Activated B cell treated with CpG ODN at 0.5 μM for 24 hours (primary cell): Measurements from ENCODE around the gene HIBCH. TPM values are rescaled to one million over a fixed set of nuclear protein-coding genes. Genes with fewer than 3 reads are reported as not detected.

Experiments
- ATAC-seq: fragments of 200-7000 bp; cut with Tn5 transposase; one replicate; pipeline ENCODE4 v1.10.0; 2021; ENCODE audit warnings: low read depth, mild to moderate bottlenecking, moderate library complexity
- CTCF ChIA-PET: fragments of 350-600 bp; sonication (Branson Sonifier 250); formaldehyde crosslinking; loops from one replicate; lab custom pipeline; 2021; ENCODE audit warnings: antibody characterized with exemption; lab: Charles Lee
- POLR2A ChIA-PET: fragments of 350-600 bp; sonication (Branson Sonifier 250); formaldehyde crosslinking; loops from one replicate; lab custom pipeline; 2021; ENCODE audit warnings: antibody characterized with exemption; lab: Charles Lee
- DNase-seq: peaks from one replicate; pipeline ENCODE4 v3.0.0; 2022
- H3K27ac Mint-ChIP-seq: one replicate; pipeline ENCODE4 v1.8.0; 2020; ENCODE audit warnings: mixed read lengths
- H3K27me3 Mint-ChIP-seq: one replicate; pipeline ENCODE4 v1.8.0; 2021; ENCODE audit warnings: mixed read lengths
- H3K36me3 Mint-ChIP-seq: one replicate; pipeline ENCODE4 v1.8.0; 2021; ENCODE audit warnings: low read depth, mixed read lengths
- H3K4me1 Mint-ChIP-seq: one replicate; pipeline ENCODE4 v1.8.0; 2021; ENCODE audit warnings: mixed read lengths
- H3K4me3 Mint-ChIP-seq: one replicate; pipeline ENCODE4 v1.8.0; 2020; ENCODE audit warnings: mild to moderate bottlenecking, mixed read lengths
- H3K9me3 Mint-ChIP-seq: one replicate; pipeline ENCODE4 v1.8.0; 2020; ENCODE audit warnings: mixed read lengths
- CTCF ChIP-seq: fragments of 200-600 bp; IDR thresholded peaks from one replicate; pipeline ENCODE4 v1.8.0; 2022; ENCODE audit warnings: antibody characterized with exemption, mild to moderate bottlenecking
- intact Hi-C: fragments of 100-400 bp; cut with micrococcal nuclease; formaldehyde crosslinking; loops from one replicate; pipeline ENCODE4 v1.15.1; 2024
- total RNA-seq: library from RNA; stranded (reverse); gene quantifications from 2 replicates; pipeline ENCODE4 v1.2.3, GENCODE V29; 2022

The HIBCH gene
- total RNA-seq, 1 donor from 2014 or later = 21.2 TPM

- no peak overlapping the region for H3K4me3 Mint-ChIP-seq
- intact Hi-C loops = no loop called here
- H3K4me1 Mint-ChIP-seq = peaks cover 12% of the 10 kb centered on the region
- no peak for DNase-seq
- peaks cover 31% of the 10 kb centered on the region for H3K36me3 Mint-ChIP-seq
- no peak for ATAC-seq
- CTCF ChIA-PET = no interaction called here
- no peak for TF ChIP-seq CTCF
- POLR2A ChIA-PET = no interaction called here
- no peaks in the 10 kb centered on the region for H3K27me3 Mint-ChIP-seq
- H3K27ac Mint-ChIP-seq = no peak overlapping the region
- no peaks in the 10 kb centered on the region for H3K9me3 Mint-ChIP-seq
These were observed 120.5 kb downstream of the HIBCH start for GRCh38 chr2:190199109-190199508.

- DNase-seq (no peak), ATAC-seq (no peak)
- POLR2A ChIA-PET = no interaction called here
- Mint-ChIP-seq H3K27me3 (no peaks in the 10 kb centered on the region), H3K27ac (no peak overlapping the region), H3K36me3 (peaks cover 19% of the 10 kb centered on the region), H3K4me3 (no peak overlapping the region), H3K4me1 (peaks cover 22% of the 10 kb centered on the region), H3K9me3 (no peaks in the 10 kb centered on the region)
- CTCF ChIA-PET = no interaction called here
- intact Hi-C loops = no loop called here
- TF ChIP-seq CTCF = no peak
These were observed 122.4 kb downstream of the HIBCH start for GRCh38 chr2:190197143-190197720.

- no peak for DNase-seq
- Mint-ChIP-seq H3K9me3 (no peaks in the 10 kb centered on the region), H3K4me3 (no peak overlapping the region), H3K4me1 (peaks cover 24% of the 10 kb centered on the region), H3K36me3 (no peaks in the 10 kb centered on the region), H3K27ac (no peak overlapping the region), H3K27me3 (no peaks in the 10 kb centered on the region)
- intact Hi-C loops = no loop called here
- TF ChIP-seq CTCF = no peak
- ATAC-seq = no peak
- CTCF ChIA-PET = no interaction called here
- POLR2A ChIA-PET = no interaction called here
These were observed 129.0 kb downstream of the HIBCH start for GRCh38 chr2:190190507-190191162.

- H3K4me3 Mint-ChIP-seq = no peak overlapping the region
- intact Hi-C loops = loop anchor here (10.0 kb wide), 1 partner anchor 827 kb away; the partner anchor contains the start of gene STAT1
- H3K4me1 Mint-ChIP-seq = peaks cover 3% of the 10 kb centered on the region
- ChIA-PET CTCF (no interaction called here), POLR2A (no interaction called here)
- DNase-seq = no peak
- no peak for ATAC-seq
- no peak for TF ChIP-seq CTCF
- no peaks in the 10 kb centered on the region for H3K27me3 Mint-ChIP-seq
- no peaks in the 10 kb centered on the region for H3K9me3 Mint-ChIP-seq
- no peak overlapping the region for H3K27ac Mint-ChIP-seq
- H3K36me3 Mint-ChIP-seq = no peaks in the 10 kb centered on the region
These were observed 131.3 kb downstream of the HIBCH start for GRCh38 chr2:190188289-190188688.

- no peak for TF ChIP-seq CTCF
- intact Hi-C loops = loop anchor here (10.0 kb wide), 1 partner anchor 829 kb away; the partner anchor contains the start of gene STAT1
- H3K27ac Mint-ChIP-seq = no peak overlapping the region
- H3K9me3 Mint-ChIP-seq = no peaks in the 10 kb centered on the region
- H3K36me3 Mint-ChIP-seq = no peaks in the 10 kb centered on the region
- H3K4me1 Mint-ChIP-seq = peaks cover 11% of the 10 kb centered on the region
- H3K27me3 Mint-ChIP-seq = no peaks in the 10 kb centered on the region
- ATAC-seq (no peak), DNase-seq (no peak)
- no peak overlapping the region for H3K4me3 Mint-ChIP-seq
- CTCF ChIA-PET = no interaction called here
- POLR2A ChIA-PET = interaction anchor here (0.6 kb wide), 1 partner anchor 1265 kb away, joined by 4 read pairs; no protein-coding TSS in a partner anchor
These were observed 133.4 kb downstream of the HIBCH start for GRCh38 chr2:190186238-190186637.
